BLaER1 treated with 17β-estradiol and CSF1 and Interleukin-3, amounts not matched to agents 10 nM and 100 nM (cell line): ENCODE results near the gene ERP27.
A peak's percentile ranks its signal among the peaks of the same experiment; 100 is the strongest.

Experiments
- H3K27ac ChIP-seq, 11 experiments: shearing (Covaris generic); formaldehyde crosslinking; 2 replicates each; pipeline ENCODE4 v1.8.1; 2022
- H3K27me3 ChIP-seq, 11 experiments: shearing (Covaris generic); formaldehyde crosslinking; 2 replicates each; pipeline ENCODE4 v1.8.1; 2022
- H3K36me3 ChIP-seq, 11 experiments: shearing (Covaris generic); formaldehyde crosslinking; 2 replicates each; pipeline ENCODE4 v1.8.1; 2022
- H3K4me1 ChIP-seq, 10 experiments: shearing (Covaris generic); formaldehyde crosslinking; 2 replicates each; pipeline ENCODE4 v1.8.1; 2022
- H3K4me2 ChIP-seq, 11 experiments: shearing (Covaris generic); formaldehyde crosslinking; 2 replicates each; pipeline ENCODE4 v1.8.1; 2022
- H3K4me3 ChIP-seq, 10 experiments: shearing (Covaris generic); formaldehyde crosslinking; 2 replicates each; pipeline ENCODE4 v1.8.1; 2022
- H3K9ac ChIP-seq, 11 experiments: shearing (Covaris generic); formaldehyde crosslinking; 2 replicates each; pipeline ENCODE4 v1.8.1; 2022
- H3K9me3 ChIP-seq, 11 experiments: shearing (Covaris generic); formaldehyde crosslinking; replicated peaks in 1 of 11; 2 replicates each; pipeline ENCODE4 v1.8.1; 2022
- H4K20me1 ChIP-seq, 11 experiments: shearing (Covaris generic); formaldehyde crosslinking; 2 replicates each; pipeline ENCODE4 v1.8.1; 2022
- Cebpa-rat ChIP-seq, 11 experiments: shearing (Covaris generic); IDR thresholded peaks; 2 replicates each; pipeline ENCODE4 v1.8.1; 2022

The ERP27 gene

GRCh38 chr12:14886271-14886670 lies 52.1 kb downstream of the ERP27 start:
- no peak overlapping the region for H3K27ac ChIP-seq
- no peaks in the 10 kb centered on the region for H4K20me1 ChIP-seq
- no peaks in the 10 kb centered on the region for H3K27me3 ChIP-seq
- H3K9ac ChIP-seq, result no peak overlapping the region
- no peak overlapping the region for H3K4me3 ChIP-seq
- H3K4me1 ChIP-seq, result peaks cover 8 to 26% (median 21%) of the 10 kb centered on the region in 10 experiments
- no peaks in the 10 kb centered on the region for H3K36me3 ChIP-seq
- no peak for TF ChIP-seq Cebpa-rat (IDR thresholded peaks at IDR 0.05)
- H3K4me2 ChIP-seq, result no peak overlapping the region
- peaks cover 0 to 3% (median 0%) of the 10 kb centered on the region in 11 experiments; a peak in 1 of 22 replicates for H3K9me3 ChIP-seq

GRCh38 chr12:14885718-14886221 lies 52.6 kb downstream of the ERP27 start, which contains the start of gene MGP:
TSS of gene MGP (minus strand) at chr12:14885854. CDS start at chr12:14885791, 63 bp downstream.
- no peaks in the 10 kb centered on the region for H3K27me3 ChIP-seq
- H3K27ac ChIP-seq, result no peak within 1 kb of the TSS
- 0 out of 20 replicates have a peak within 1 kb of the TSS, but pooled peaks of 1 of the 10 experiments have one; percentile 0 for H3K4me3 ChIP-seq
- H3K9me3 ChIP-seq, result peaks cover 0 to 4% (median 0%) of the 10 kb centered on the region in 11 experiments; a peak in 2 of 22 replicates
- no peaks in the 10 kb centered on the region for H3K36me3 ChIP-seq
- TF ChIP-seq Cebpa-rat (IDR thresholded peaks at IDR 0.05), result no peak
- H3K4me2 ChIP-seq, result peak within 1 kb of the TSS; percentile 50 to 79 (median 70); a peak in 20 of 22 replicates
- peak within 1 kb of the TSS in 3 of 11 experiments; percentile 4 to 19 (median 6); a peak in 1 of 22 replicates for H3K9ac ChIP-seq
- H3K4me1 ChIP-seq, result peaks cover 12 to 31% (median 25%) of the 10 kb centered on the region in 10 experiments
- H4K20me1 ChIP-seq, result no peaks in the 10 kb centered on the region

- Histone ChIP-seq H3K9ac (peak overlapping the region in 3 of 11 experiments; percentile 4 to 19 (median 6); a peak in 2 of 22 replicates), H3K4me3 (0 out of 20 replicates have a peak overlapping the region, but pooled peaks of 1 of the 10 experiments have one; percentile 0), H3K4me1 (peaks cover 15 to 36% (median 29%) of the 10 kb centered on the region in 10 experiments), H3K27me3 (no peaks in the 10 kb centered on the region), H4K20me1 (no peaks in the 10 kb centered on the region), H3K4me2 (peak overlapping the region; percentile 50 to 79 (median 70); a peak in 21 of 22 replicates), H3K9me3 (peaks cover 0 to 15% (median 7%) of the 10 kb centered on the region in 11 experiments; a peak in 12 of 22 replicates), H3K36me3 (no peaks in the 10 kb centered on the region), H3K27ac (no peak overlapping the region)
- no peak for TF ChIP-seq Cebpa-rat (IDR thresholded peaks at IDR 0.05)
Observed at GRCh38 chr12:14884458-14884878, 53.9 kb downstream of the ERP27 start.

- Histone ChIP-seq H3K36me3 (no peaks in the 10 kb centered on the region), H3K4me2 (peak overlapping the region in 9 of 11 experiments; percentile 4 to 77 (median 17); a peak in 10 of 22 replicates), H3K27me3 (no peaks in the 10 kb centered on the region), H3K9ac (no peak overlapping the region), H3K4me1 (peaks cover 15 to 36% (median 29%) of the 10 kb centered on the region in 10 experiments), H4K20me1 (no peaks in the 10 kb centered on the region), H3K4me3 (no peak overlapping the region), H3K9me3 (peaks cover 0 to 17% (median 11%) of the 10 kb centered on the region in 11 experiments; a peak in 12 of 22 replicates), H3K27ac (no peak overlapping the region)
- TF ChIP-seq Cebpa-rat (IDR thresholded peaks at IDR 0.05), result no peak
Observed at GRCh38 chr12:14883686-14884085, 54.7 kb downstream of the ERP27 start.

GRCh38 chr12:14880890-14881453 lies 57.4 kb downstream of the ERP27 start:
- peaks cover 0 to 17% (median 11%) of the 10 kb centered on the region in 11 experiments; a peak in 12 of 22 replicates for H3K9me3 ChIP-seq
- H3K27me3 ChIP-seq, result no peaks in the 10 kb centered on the region
- no peaks in the 10 kb centered on the region for H4K20me1 ChIP-seq
- no peak for TF ChIP-seq Cebpa-rat (IDR thresholded peaks at IDR 0.05)
- peaks cover 15 to 36% (median 29%) of the 10 kb centered on the region in 10 experiments for H3K4me1 ChIP-seq
- no peak overlapping the region; a peak in 1 of 20 replicates for H3K4me3 ChIP-seq
- no peaks in the 10 kb centered on the region for H3K36me3 ChIP-seq
- peak overlapping the region in 4 of 11 experiments; percentile 17 to 50 (median 42); a peak in 4 of 22 replicates for H3K27ac ChIP-seq
- H3K9ac ChIP-seq, result no peak overlapping the region
- H3K4me2 ChIP-seq, result peak overlapping the region in 10 of 11 experiments; percentile 30 to 67 (median 46); a peak in 17 of 22 replicates

GRCh38 chr12:14879222-14879933 lies 59.0 kb downstream of the ERP27 start:
- no peaks in the 10 kb centered on the region for H3K36me3 ChIP-seq
- H3K27ac ChIP-seq, result no peak overlapping the region
- no peaks in the 10 kb centered on the region for H3K27me3 ChIP-seq
- no peaks in the 10 kb centered on the region for H4K20me1 ChIP-seq
- H3K4me1 ChIP-seq, result peaks cover 8 to 23% (median 18%) of the 10 kb centered on the region in 10 experiments
- H3K9me3 ChIP-seq, result peaks cover 0 to 17% (median 11%) of the 10 kb centered on the region in 11 experiments; a peak in 12 of 22 replicates
- no peak overlapping the region for H3K4me2 ChIP-seq
- no peak for TF ChIP-seq Cebpa-rat (IDR thresholded peaks at IDR 0.05)
- H3K4me3 ChIP-seq, result no peak overlapping the region
- H3K9ac ChIP-seq, result no peak overlapping the region

GRCh38 chr12:14878488-14878887 lies 59.8 kb downstream of the ERP27 start:
- peaks cover 0 to 20% (median 12%) of the 10 kb centered on the region in 11 experiments; a peak in 13 of 22 replicates for H3K9me3 ChIP-seq
- H3K36me3 ChIP-seq, result no peaks in the 10 kb centered on the region
- H3K9ac ChIP-seq, result no peak overlapping the region
- TF ChIP-seq Cebpa-rat (IDR thresholded peaks at IDR 0.05), result no peak
- peaks cover 2 to 14% (median 9%) of the 10 kb centered on the region in 10 experiments; a peak in 19 of 20 replicates for H3K4me1 ChIP-seq
- H3K27ac ChIP-seq, result no peak overlapping the region
- H3K4me3 ChIP-seq, result no peak overlapping the region
- no peaks in the 10 kb centered on the region for H3K27me3 ChIP-seq
- no peaks in the 10 kb centered on the region for H4K20me1 ChIP-seq
- H3K4me2 ChIP-seq, result no peak overlapping the region

GRCh38 chr12:14876833-14877232 lies 61.5 kb downstream of the ERP27 start:
- H3K4me3 ChIP-seq, result no peak overlapping the region
- no peak overlapping the region for H3K9ac ChIP-seq
- H3K4me2 ChIP-seq, result no peak overlapping the region
- H4K20me1 ChIP-seq, result no peaks in the 10 kb centered on the region
- TF ChIP-seq Cebpa-rat (IDR thresholded peaks at IDR 0.05), result no peak
- no peaks in the 10 kb centered on the region for H3K36me3 ChIP-seq
- no peak overlapping the region for H3K27ac ChIP-seq
- peaks cover 0 to 13% (median 8%) of the 10 kb centered on the region in 10 experiments; a peak in 16 of 20 replicates for H3K4me1 ChIP-seq
- peaks cover 0 to 25% (median 14%) of the 10 kb centered on the region in 11 experiments; a peak in 13 of 22 replicates for H3K9me3 ChIP-seq
- H3K27me3 ChIP-seq, result no peaks in the 10 kb centered on the region

GRCh38 chr12:14874882-14875281 lies 63.5 kb downstream of the ERP27 start:
- Histone ChIP-seq H3K4me3 (no peak overlapping the region), H3K9ac (no peak overlapping the region), H3K36me3 (no peaks in the 10 kb centered on the region), H3K27ac (no peak overlapping the region), H3K4me2 (no peak overlapping the region), H3K4me1 (peaks cover 0 to 3% (median 0%) of the 10 kb centered on the region in 10 experiments; a peak in 1 of 20 replicates), H3K27me3 (no peaks in the 10 kb centered on the region), H4K20me1 (no peaks in the 10 kb centered on the region), H3K9me3 (peaks cover 0 to 21% (median 8%) of the 10 kb centered on the region in 11 experiments; a peak in 13 of 22 replicates)
- no peak for TF ChIP-seq Cebpa-rat (IDR thresholded peaks at IDR 0.05)
